HL-60 (cell line): ENCODE data around the gene NDP.

Experiments used
- CTCF ChIP-seq: IDR thresholded peaks from one replicate; pipeline ENCODE4 v1.5.1; 2011; ENCODE audit warnings: low read length, control low read depth, inconsistent platforms; ENCODE audit not compliant: insufficient read depth
- GABPA ChIP-seq: IDR thresholded peaks from 2 replicates; pipeline ENCODE4 v1.6.1; 2012; ENCODE audit warnings: low read depth
- POLR2AphosphoS5 ChIP-seq: IDR thresholded peaks from 2 replicates; pipeline ENCODE4 v1.6.1; 2012; ENCODE audit warnings: low read depth
- REST ChIP-seq: IDR thresholded peaks from 2 replicates; pipeline ENCODE4 v1.6.1; 2012; ENCODE audit warnings: low read depth; ENCODE audit not compliant: insufficient replicate concordance
- SPI1 ChIP-seq: IDR thresholded peaks from 2 replicates; pipeline ENCODE4 v1.6.1; 2012; ENCODE audit warnings: low read depth, mild to moderate bottlenecking, borderline replicate concordance

GRCh38 chrX:43969504-43970501, 3.4 kb downstream of the NDP start:
- no peak for TF ChIP-seq CTCF
- TF ChIP-seq POLR2AphosphoS5 = no peak
- TF ChIP-seq GABPA = no peak
- TF ChIP-seq REST = no peak
- TF ChIP-seq SPI1 = no peak
